CD4-positive, alpha-beta T cell treated with Interferon gamma for 1 hour (primary cell): ENCODE data around the gene HEATR1.
"Not testable (repeated sequence)": the region's sequence is repeated elsewhere in the genome, so short reads cannot be mapped to it uniquely, and the experiment has no call there.

Source experiments
- DNase-seq: peaks from one replicate; pipeline ENCODE4 v3.0.0-alpha.2; 2020

Gene HEATR1

GRCh38 chr1:236509203-236509602 is 95.1 kb downstream of the HEATR1 start:
- no peak for DNase-seq

GRCh38 chr1:236508593-236509027 is 95.7 kb downstream of the HEATR1 start:
- DNase-seq, result no peak

DNA sequence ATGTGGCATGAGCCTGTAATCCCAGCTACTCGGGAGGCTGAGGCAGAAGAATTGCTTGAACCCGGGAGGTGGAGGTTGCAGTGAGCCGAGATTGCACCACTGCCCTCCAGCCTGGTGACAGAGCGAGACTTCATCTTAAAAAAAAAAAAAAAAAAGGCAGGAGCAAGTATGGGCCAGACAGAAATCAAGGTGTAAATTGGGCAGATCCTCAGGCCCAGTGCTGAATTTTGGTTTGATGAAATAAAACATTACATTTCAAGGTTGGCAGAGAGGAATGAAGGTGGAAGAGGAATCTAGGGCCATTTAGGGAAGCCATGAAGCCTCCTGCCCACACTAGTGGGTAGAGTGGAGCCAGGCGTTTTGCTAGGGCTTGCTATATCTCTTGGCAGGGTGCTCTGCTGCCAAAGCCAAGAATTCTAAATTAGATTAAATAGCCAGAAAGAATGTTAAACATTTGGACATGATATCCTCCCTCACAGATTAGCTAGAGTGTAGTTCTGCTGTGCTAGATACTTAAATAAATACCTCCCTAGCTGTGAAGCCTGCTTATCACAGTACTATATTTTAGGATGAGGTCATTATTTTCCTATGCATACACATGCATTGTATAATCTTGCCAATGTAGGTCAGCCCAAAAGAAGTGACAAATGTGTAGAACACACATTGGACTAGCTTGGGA is 97.2 kb downstream of the HEATR1 start:
- DNase-seq, result no peak

GRCh38 chr1:236504338-236504737 is 100.0 kb downstream of the HEATR1 start:
- DNase-seq, result not testable (repeated sequence)

GRCh38 chr1:236502972-236503639 is 101.2 kb downstream of the HEATR1 start:
- peak; percentile 37 for DNase-seq

DNA sequence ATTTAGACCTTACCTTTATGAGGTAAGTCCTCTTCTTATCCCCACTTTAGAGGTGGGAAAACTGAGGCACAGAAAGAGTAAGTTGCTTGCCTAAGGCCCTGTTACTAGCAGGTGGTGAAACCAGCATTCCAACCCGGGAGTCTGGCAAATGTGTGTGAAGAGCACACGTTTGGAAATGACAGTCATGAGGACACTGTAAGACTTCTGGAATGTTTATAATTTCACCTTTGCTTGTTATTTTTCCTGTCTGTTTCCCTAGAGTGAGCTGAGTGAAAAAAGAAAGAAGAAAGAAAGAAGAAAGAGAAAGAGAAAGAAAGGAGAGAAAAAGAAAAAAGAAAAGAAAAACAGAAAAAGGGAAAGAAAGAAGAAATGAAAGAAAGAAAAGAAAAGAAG is 101.7 kb downstream of the HEATR1 start:
- DNase-seq, result no peak

DNA sequence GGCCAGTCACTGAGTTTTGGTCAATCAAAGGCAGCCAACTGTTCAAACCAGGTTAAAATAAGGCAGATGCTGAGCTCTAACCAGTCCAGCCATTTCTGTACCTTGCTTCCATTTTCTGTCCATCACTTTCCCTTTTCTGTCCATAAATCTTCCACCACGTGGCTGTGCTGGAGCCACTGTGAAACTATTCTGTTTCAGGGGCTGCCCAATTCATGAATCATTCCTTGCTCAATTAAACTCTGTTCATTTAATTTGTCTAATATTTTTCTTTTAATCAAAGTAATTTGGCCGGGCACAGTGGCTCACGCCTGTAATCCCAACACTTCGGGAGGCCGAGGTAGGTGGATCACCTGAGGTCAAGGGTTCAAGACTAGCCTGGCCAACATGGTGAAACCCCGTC is 103.2 kb downstream of the HEATR1 start:
- DNase-seq, result no peak
